GM23338 (cell line): ENCODE measurements around the gene CCDC61. TPM values are rescaled to one million over a fixed set of nuclear protein-coding genes. Genes with fewer than 3 reads are reported as not detected.

Source experiments
- ATAC-seq: fragments of 200-7000 bp; cut with Tn5 transposase; 3 replicates; pipeline ENCODE4 v1.9.1; 2020
- DNase-seq: peaks from one replicate; pipeline ENCODE4 v3.0.0-alpha.2; 2015; ENCODE audit warnings: low spot score
- H2AFZ ChIP-seq: fragments of 200-600 bp; sonication (generic); 2 replicates; pipeline ENCODE4 v1.8.0; 2016; ENCODE audit warnings: antibody characterized with exemption, mild to moderate bottlenecking, moderate library complexity
- H3F3A ChIP-seq: fragments of 200-600 bp; sonication (generic); replicated peaks from 2 replicates; pipeline ENCODE4 v1.8.0; 2017; ENCODE audit warnings: antibody characterized with exemption, mixed run types, low read depth
- H3K27ac ChIP-seq: fragments of 200-600 bp; sonication (generic); 2 replicates; pipeline ENCODE4 v1.6.1; 2016; ENCODE audit warnings: low read depth
- H3K27me3 ChIP-seq: fragments of 200-600 bp; sonication (generic); 2 replicates; pipeline ENCODE4 v1.8.0; 2016; ENCODE audit warnings: mild to moderate bottlenecking, mixed run types, moderate library complexity; ENCODE audit not compliant: insufficient read depth
- H3K36me3 ChIP-seq: fragments of 200-600 bp; sonication (generic); 2 replicates; pipeline ENCODE4 v1.8.0; 2016; ENCODE audit warnings: mild to moderate bottlenecking; ENCODE audit not compliant: insufficient read depth
- H3K4me1 ChIP-seq: fragments of 200-600 bp; sonication (generic); 2 replicates; pipeline ENCODE4 v1.8.0; 2016; ENCODE audit warnings: mild to moderate bottlenecking, moderate library complexity; ENCODE audit not compliant: insufficient read depth
- H3K4me2 ChIP-seq: fragments of 200-600 bp; sonication (generic); 2 replicates; pipeline ENCODE4 v1.7.1; 2017; ENCODE audit warnings: mixed run types
- H3K4me3 ChIP-seq: fragments of 200-600 bp; sonication (generic); 2 replicates; pipeline ENCODE4 v1.6.1; 2016; ENCODE audit warnings: mixed run types
- H3K79me2 ChIP-seq: fragments of 200-600 bp; sonication (generic); replicated peaks from 2 replicates; pipeline ENCODE4 v1.8.0; 2017; ENCODE audit warnings: mild to moderate bottlenecking; ENCODE audit not compliant: insufficient read depth
- H3K9me2 ChIP-seq: fragments of 200-600 bp; sonication (generic); 2 replicates; pipeline ENCODE4 v1.8.0; 2017; ENCODE audit not compliant: insufficient read depth
- H4K20me1 ChIP-seq: fragments of 200-600 bp; sonication (generic); replicated peaks from 2 replicates; pipeline ENCODE4 v1.8.0; 2017; ENCODE audit warnings: mild to moderate bottlenecking; ENCODE audit not compliant: insufficient read depth
- H3K27ac Mint-ChIP-seq: 2 replicates; pipeline ENCODE4 v1.8.0; 2020; ENCODE audit warnings: inconsistent platforms, mild to moderate bottlenecking, moderate library complexity, mixed read lengths
- H3K27me3 Mint-ChIP-seq: 3 replicates; pipeline ENCODE4 v1.8.0; 2022; ENCODE audit warnings: low read depth, mild to moderate bottlenecking, moderate library complexity, mixed read lengths, inconsistent platforms; ENCODE audit not compliant: insufficient read depth, poor library complexity
- H3K36me3 Mint-ChIP-seq: 3 replicates; pipeline ENCODE4 v1.8.0; 2021; ENCODE audit warnings: low read depth, mild to moderate bottlenecking, inconsistent platforms, moderate library complexity, mixed read lengths
- H3K4me1 Mint-ChIP-seq: 3 replicates; pipeline ENCODE4 v1.8.0; 2020; ENCODE audit warnings: mild to moderate bottlenecking, inconsistent platforms, mixed read lengths
- H3K4me3 Mint-ChIP-seq: 3 replicates; pipeline ENCODE4 v1.8.0; 2021; ENCODE audit warnings: moderate library complexity, mild to moderate bottlenecking, inconsistent platforms, mixed read lengths
- H3K9me3 Mint-ChIP-seq: 3 replicates; pipeline ENCODE4 v1.8.0; 2020; ENCODE audit warnings: moderate library complexity, mild to moderate bottlenecking, inconsistent platforms, mixed read lengths
- CREB1 ChIP-seq: fragments of 250-450 bp; sonication (Bioruptor Pico); IDR thresholded peaks from 2 replicates; pipeline ENCODE4 v1.5.0; 2020; ENCODE audit warnings: low read depth, mild to moderate bottlenecking, moderate library complexity
- CTCF ChIP-seq, 2 experiments: fragments of 200-600 bp in 1 of 2; sonication (generic) in 1 of 2; conservative IDR thresholded peaks; 2 replicates each; pipeline versions ENCODE4 v1.5.1 to v1.6.1; 2016 to 2017; ENCODE audit warnings: antibody characterized with exemption in 2 of 2, low read depth in 2 of 2, mild to moderate bottlenecking in 2 of 2, moderate library complexity in 1 of 2
- ETS1 ChIP-seq: IDR thresholded peaks from 2 replicates; pipeline ENCODE4 v1.6.1; 2016; ENCODE audit warnings: antibody characterized with exemption
- EZH2 ChIP-seq: fragments of 200-600 bp; sonication (generic); IDR thresholded peaks from one replicate; pipeline ENCODE4 v1.8.0; 2017; ENCODE audit warnings: antibody characterized with exemption, mild to moderate bottlenecking, low read depth; ENCODE audit not compliant: unreplicated experiment
- EZH2phosphoT487 ChIP-seq: fragments of 200-600 bp; sonication (generic); IDR thresholded peaks from one replicate; pipeline ENCODE4 v1.8.1; 2018; ENCODE audit warnings: antibody characterized with exemption; ENCODE audit not compliant: unreplicated experiment
- JUNB ChIP-seq: IDR thresholded peaks from one replicate; pipeline ENCODE4 v1.6.1; 2016; ENCODE audit warnings: antibody characterized with exemption; ENCODE audit not compliant: unreplicated experiment
- NANOG ChIP-seq: IDR thresholded peaks from 2 replicates; pipeline ENCODE4 v1.6.1; 2016; ENCODE audit warnings: antibody characterized with exemption, borderline replicate concordance
- POLR2AphosphoS5 ChIP-seq: IDR thresholded peaks from 2 replicates; pipeline ENCODE4 v1.6.1; 2016; ENCODE audit warnings: antibody characterized with exemption, low read depth
- REST ChIP-seq: IDR thresholded peaks from one replicate; pipeline ENCODE4 v1.6.1; 2018; ENCODE audit warnings: antibody characterized with exemption; ENCODE audit not compliant: unreplicated experiment
- STAT1 ChIP-seq: IDR thresholded peaks from one replicate; pipeline ENCODE4 v1.6.1; 2016; ENCODE audit warnings: antibody characterized with exemption; ENCODE audit not compliant: unreplicated experiment
- ZNF114 ChIP-seq: fragments of 250-450 bp; sonication (Bioruptor Pico); IDR thresholded peaks from 2 replicates; pipeline ENCODE4 v1.5.0; 2020; ENCODE audit warnings: mild to moderate bottlenecking, moderate library complexity
- ZNF331 ChIP-seq: fragments of 250-450 bp; sonication (Bioruptor Pico); IDR thresholded peaks from 2 replicates; pipeline ENCODE4 v1.5.0; 2020; ENCODE audit warnings: low read depth, mild to moderate bottlenecking, moderate library complexity
- ZNF462 ChIP-seq: fragments of 250-450 bp; sonication (Bioruptor Pico); IDR thresholded peaks from 2 replicates; pipeline ENCODE4 v1.5.0; 2020; ENCODE audit warnings: mild to moderate bottlenecking, moderate library complexity
- polyA plus RNA-seq: library from polyadenylated mRNA; unstranded; fragments of >200 nt; fragmentation: Nextera tagmentation; extraction: Ambion mirVana; gene quantifications from 2 replicates; pipeline ENCODE4 v1.2.1, GENCODE V29; 2016
- total RNA-seq: library from RNA; depleted of rRNA; stranded (reverse); fragments of >200 nt; shearing (Covaris generic); gene quantifications from 2 replicates; pipeline ENCODE4 v1.2.3, GENCODE V29; 2014

CCDC61 gene
- total and polyA plus RNA-seq, 2 experiments from 2014 or later, result 9.8 to 22.4 TPM

- Mint-ChIP-seq H3K9me3 (peaks cover 14% of the 10 kb centered on the region), H3K4me1 (no peaks in the 10 kb centered on the region), H3K27me3 (no peaks in the 10 kb centered on the region), H3K36me3 (0 out of 3 replicates have a peak, but pooled peaks cover 3% of the 10 kb centered on the region), H3K4me3 (no peak overlapping the region), H3K27ac (no peak overlapping the region)
- DNase-seq (no peak), ATAC-seq (no peak)
- Histone ChIP-seq H2AFZ (no peak overlapping the region), H3K4me2 (no peak overlapping the region), H3K4me1 (no peaks in the 10 kb centered on the region), H4K20me1 (no peaks in the 10 kb centered on the region), H3K79me2 (no peaks in the 10 kb centered on the region), H3F3A (no peaks in the 10 kb centered on the region), H3K36me3 (no peaks in the 10 kb centered on the region), H3K9me2 (no peaks in the 10 kb centered on the region), H3K27ac (no peak overlapping the region), H3K27me3 (no peaks in the 10 kb centered on the region), H3K4me3 (no peak overlapping the region)
- TF ChIP-seq ZNF331 (CRISPR knock-in tag) (no peak), ZNF462 (CRISPR knock-in tag) (no peak), STAT1 (no peak), NANOG (no peak), EZH2phosphoT487 (no peak), EZH2 (no peak), JUNB (no peak), ETS1 (no peak), CTCF (conservative IDR thresholded peaks at IDR 0.05; ENCODE audit: low read depth in 2 of 2) (no peak), POLR2AphosphoS5 (no peak), ZNF114 (CRISPR knock-in tag) (no peak), CREB1 (CRISPR knock-in tag) (no peak), REST (no peak)
These were observed 70.3 kb downstream of the CCDC61 start for GRCh38 chr19:46065486-46066071.
